Measurements from ENCODE around the gene KIF21A.

Gene KIF21A

GRCh38 chr12:39383114-39383513 lies 59.8 kb downstream of the KIF21A start:
- no peak for DNase-seq

GRCh38 chr12:39380090-39380489 lies 62.8 kb downstream of the KIF21A start:
- DNase-seq = no peak

- no peak for DNase-seq
These were observed 64.6 kb downstream of the KIF21A start for GRCh38 chr12:39378341-39378740.

- no peak for DNase-seq
These were observed 67.6 kb downstream of the KIF21A start for GRCh38 chr12:39375206-39375808.

- peak; percentile 28 for DNase-seq
These were observed 70.0 kb downstream of the KIF21A start for GRCh38 chr12:39372929-39373328.

- DNase-seq = no peak
These were observed 70.6 kb downstream of the KIF21A start for GRCh38 chr12:39372204-39372925.

- DNase-seq = no peak
These were observed 73.2 kb downstream of the KIF21A start for GRCh38 chr12:39369756-39370155.

GRCh38 chr12:39368891-39369290 lies 74.0 kb downstream of the KIF21A start:
- DNase-seq = no peak

- DNase-seq = no peak
These were observed 74.8 kb downstream of the KIF21A start for GRCh38 chr12:39368096-39368495.

- DNase-seq = no peak
These were observed 75.4 kb downstream of the KIF21A start for GRCh38 chr12:39367494-39367893.

GRCh38 chr12:39365364-39366001 lies 77.4 kb downstream of the KIF21A start:
- DNase-seq = no peak

GRCh38 chr12:39364196-39364595 lies 78.7 kb downstream of the KIF21A start:
- no peak for DNase-seq

GRCh38 chr12:39359645-39360044 lies 83.3 kb downstream of the KIF21A start:
- no peak for DNase-seq

GRCh38 chr12:39357041-39357440 lies 85.9 kb downstream of the KIF21A start:
- DNase-seq = no peak

GRCh38 chr12:39355841-39356240 lies 87.1 kb downstream of the KIF21A start:
- no peak for DNase-seq

GRCh38 chr12:39354955-39355354 lies 88.0 kb downstream of the KIF21A start:
- no peak for DNase-seq

GRCh38 chr12:39352471-39353017 lies 90.4 kb downstream of the KIF21A start:
- DNase-seq = peak; percentile 29

GRCh38 chr12:39351153-39351552 lies 91.8 kb downstream of the KIF21A start:
- no peak for DNase-seq

GRCh38 chr12:39348941-39349626 lies 93.8 kb downstream of the KIF21A start:
- DNase-seq = no peak

- no peak for DNase-seq
These were observed 94.4 kb downstream of the KIF21A start for GRCh38 chr12:39348523-39348922.

- no peak for DNase-seq
These were observed 98.0 kb downstream of the KIF21A start for GRCh38 chr12:39344926-39345325.

- DNase-seq = no peak
These were observed 99.3 kb downstream of the KIF21A start for GRCh38 chr12:39343665-39344064.

- no peak for DNase-seq
These were observed 101.2 kb downstream of the KIF21A start for GRCh38 chr12:39341761-39342160.
